ENCODE data around the gene ZRANB3. TPM values are rescaled to one million over a fixed set of nuclear protein-coding genes. Genes with fewer than 3 reads are reported as not detected.

ZRANB3 gene
- total and polyA plus RNA-seq, 2 of the 13 experiments (the other 11 are each of a cell fraction or from before 2014, with no cell fraction given): 5.8 to 25.2 TPM

DNA sequence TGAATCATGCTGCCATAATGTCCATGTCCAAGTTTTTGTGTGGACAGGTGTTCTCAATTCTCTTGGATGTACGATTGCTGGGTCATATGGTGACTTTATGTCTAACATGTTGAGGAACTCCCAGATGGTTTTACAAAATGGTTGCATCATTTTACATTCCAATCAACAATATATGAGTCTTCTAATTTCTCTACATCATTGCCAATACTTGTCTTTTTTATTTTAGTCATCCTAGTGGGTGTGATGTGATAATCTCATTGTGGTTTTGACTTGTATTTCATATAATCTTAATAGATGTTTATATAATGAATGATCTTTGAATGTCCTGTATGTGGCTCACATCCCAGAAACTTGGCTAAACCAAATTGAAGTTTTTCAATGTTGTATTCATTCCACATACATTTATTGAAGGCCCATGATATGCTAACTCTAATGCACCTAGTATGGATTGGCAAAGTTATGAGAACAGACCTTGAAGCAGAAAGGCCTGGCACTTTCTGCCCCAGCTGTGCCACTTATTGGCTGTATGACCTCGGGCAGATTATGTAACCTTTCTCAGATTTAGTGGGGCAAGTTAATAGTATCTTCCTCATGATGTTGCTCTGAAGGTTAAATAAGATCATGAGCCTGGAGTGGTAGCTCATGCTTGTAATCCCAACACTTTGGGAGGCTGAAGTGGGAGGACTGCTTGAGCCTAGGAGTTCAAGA, 273.5 kb downstream of the ZRANB3 start:
- WGBS (ENCODE audit: low lambda C conversion rate): 97% methylated on average over 2 of the region's 2 CpGs
- no TSS peak for BruUV-seq (replicated peaks)
- DNase-seq (ENCODE audit: low spot score) (no peak), ATAC-seq (no peak), FAIRE-seq (no peak)
- H3K4me3 ChIP-seq (replicated peaks in 1 of 3; ENCODE audit: insufficient read depth in 1 of 3, low read depth in 2 of 3, low read length in 3 of 3): no peak overlapping the region
- no peaks in the 10 kb centered on the region for H3K79me2 ChIP-seq (ENCODE audit: insufficient read depth, low read length)
- CTCF ChIA-PET (ENCODE audit: low intra/inter-chr PET ratio, low total read pairs): no interaction called here
- TF ChIP-seq ZSCAN12 (CRISPR knock-in tag; IDR thresholded peaks at IDR 0.05) (no peak), ATF7 (IDR thresholded peaks at IDR 0.05) (peak; percentile 14; the same call in 1 of the 2 replicates), ATF7 (CRISPR knock-in tag; IDR thresholded peaks at IDR 0.05) (no peak), ZNF737 (CRISPR knock-in tag; IDR thresholded peaks at IDR 0.05; ENCODE audit: borderline replicate concordance) (no peak)
- TF ChIP-seq, protein P1, sequence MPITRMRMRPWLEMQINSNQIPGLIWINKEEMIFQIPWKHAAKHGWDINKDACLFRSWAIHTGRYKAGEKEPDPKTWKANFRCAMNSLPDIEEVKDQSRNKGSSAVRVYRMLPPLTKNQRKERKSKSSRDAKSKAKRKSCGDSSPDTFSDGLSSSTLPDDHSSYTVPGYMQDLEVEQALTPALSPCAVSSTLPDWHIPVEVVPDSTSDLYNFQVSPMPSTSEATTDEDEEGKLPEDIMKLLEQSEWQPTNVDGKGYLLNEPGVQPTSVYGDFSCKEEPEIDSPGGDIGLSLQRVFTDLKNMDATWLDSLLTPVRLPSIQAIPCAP (CRISPR knock-in tag; IDR thresholded peaks at IDR 0.05; ENCODE audit: low read depth): no peak
- intact Hi-C loops (cut with micrococcal nuclease; ENCODE audit: unreplicated experiment) (no loop called here), in situ Hi-C loops (cut with HindIII; ENCODE audit: extremely low pct_ligation_motif_present, low pct_unique_long_range_greater_than_20kb) (no loop called here)
- POLR2A ChIA-PET: no interaction called here
- no peak overlapping the region for H3K9ac ChIP-seq (ENCODE audit: insufficient read depth, low read depth, low read length)
- H4K20me1 ChIP-seq (ENCODE audit: insufficient read depth, low read length): no peaks in the 10 kb centered on the region
- no peak overlapping the region for H3K4me2 ChIP-seq (ENCODE audit: low read depth, low read length)
- no peaks in the 10 kb centered on the region for H3K9me3 ChIP-seq (ENCODE audit: low read length)
- no peaks in the 10 kb centered on the region for H3K4me1 ChIP-seq (ENCODE audit: insufficient read depth, low read length)
- no peaks in the 10 kb centered on the region for H3K27me3 ChIP-seq (ENCODE audit: control insufficient read depth in 1 of 2, insufficient read depth in 2 of 2, low read length in 2 of 2)
- no peak overlapping the region for H3K27ac ChIP-seq (ENCODE audit: extremely low read length, insufficient read depth, low read length)
- no peaks in the 10 kb centered on the region; a peak in 1 of 5 replicates for H3K36me3 ChIP-seq (replicated peaks in 1 of 2; ENCODE audit: control insufficient read depth in 1 of 2, insufficient read depth in 2 of 2, low read length in 2 of 2)
- no peak overlapping the region for H2AFZ ChIP-seq (ENCODE audit: low read length)

GRCh38 chr2:135256531-135257260, 274.3 kb downstream of the ZRANB3 start:
- DNase-seq (ENCODE audit: low spot score) (no peak), ATAC-seq (no peak), FAIRE-seq (no peak)
- BruUV-seq (replicated peaks): no TSS peak
- Histone ChIP-seq H4K20me1 (ENCODE audit: insufficient read depth, low read length) (no peaks in the 10 kb centered on the region), H3K27ac (ENCODE audit: extremely low read length, insufficient read depth, low read length) (no peak overlapping the region), H3K4me3 (replicated peaks in 1 of 3; ENCODE audit: insufficient read depth in 1 of 3, low read depth in 2 of 3, low read length in 3 of 3) (no peak overlapping the region), H3K9me3 (ENCODE audit: low read length) (no peaks in the 10 kb centered on the region), H3K4me1 (ENCODE audit: insufficient read depth, low read length) (no peaks in the 10 kb centered on the region), H3K9ac (ENCODE audit: insufficient read depth, low read depth, low read length) (no peak overlapping the region), H3K36me3 (replicated peaks in 1 of 2; ENCODE audit: control insufficient read depth in 1 of 2, insufficient read depth in 2 of 2, low read length in 2 of 2) (no peaks in the 10 kb centered on the region; a peak in 1 of 5 replicates), H3K4me2 (ENCODE audit: low read depth, low read length) (no peak overlapping the region), H3K27me3 (ENCODE audit: control insufficient read depth in 1 of 2, insufficient read depth in 2 of 2, low read length in 2 of 2) (no peaks in the 10 kb centered on the region), H2AFZ (ENCODE audit: low read length) (no peak overlapping the region), H3K79me2 (ENCODE audit: insufficient read depth, low read length) (no peaks in the 10 kb centered on the region)
- WGBS (ENCODE audit: low lambda C conversion rate): 100% methylated on average over 3 of the region's 3 CpGs
- TF ChIP-seq ZNF337 (CRISPR knock-in tag; IDR thresholded peaks at IDR 0.05; ENCODE audit: borderline replicate concordance, low read depth): no peak
- no peak for TF ChIP-seq CHD4 (IDR thresholded peaks at IDR 0.05; ENCODE audit: borderline replicate concordance, low read length)
- no peak for TF ChIP-seq MAFK (conservative IDR thresholded peaks at IDR 0.05 in 1 of 2, IDR thresholded peaks at IDR 0.05 in 1 of 2; ENCODE audit: low read length in 2 of 2)
- in situ Hi-C loops (cut with HindIII; ENCODE audit: extremely low pct_ligation_motif_present, low pct_unique_long_range_greater_than_20kb): no loop called here
- POLR2A ChIA-PET: no interaction called here
- intact Hi-C loops (cut with micrococcal nuclease; ENCODE audit: unreplicated experiment): no loop called here
- CTCF ChIA-PET (ENCODE audit: low intra/inter-chr PET ratio, low total read pairs): no interaction called here

Data from HepG2 (cell line).